Memory B cell (primary cell): ENCODE results near the gene RAD9B.
"Not testable (repeated sequence)": the region's sequence is repeated elsewhere in the genome, so short reads cannot be mapped to it uniquely, and the experiment has no call there.

Source experiments
- ATAC-seq: fragments of 150-1000 bp; cut with Tn5 transposase; 2 replicates; pipeline ENCODE4 v1.10.0; 2021; ENCODE audit warnings: low read depth, mild to moderate bottlenecking, moderate library complexity
- DNase-seq, 2 donors: peaks; one replicate each; pipeline ENCODE4 v3.0.0; 2022; ENCODE audit warnings: low spot score in 2 of 2
- H3K27ac Mint-ChIP-seq: one replicate; pipeline ENCODE4 v1.8.0; 2022; ENCODE audit warnings: mild to moderate bottlenecking, moderate library complexity, mixed read lengths
- H3K27me3 Mint-ChIP-seq: one replicate; pipeline ENCODE4 v1.8.0; 2022; ENCODE audit warnings: mixed read lengths
- H3K36me3 Mint-ChIP-seq: one replicate; pipeline ENCODE4 v1.8.0; 2022; ENCODE audit warnings: mild to moderate bottlenecking, mixed read lengths
- H3K4me1 Mint-ChIP-seq: one replicate; pipeline ENCODE4 v1.8.0; 2022; ENCODE audit warnings: mixed read lengths
- H3K4me3 Mint-ChIP-seq: one replicate; pipeline ENCODE4 v1.8.0; 2022; ENCODE audit warnings: mild to moderate bottlenecking, moderate library complexity, mixed read lengths
- H3K9me3 Mint-ChIP-seq: one replicate; pipeline ENCODE4 v1.8.0; 2022; ENCODE audit warnings: mixed read lengths

RAD9B gene

DNA sequence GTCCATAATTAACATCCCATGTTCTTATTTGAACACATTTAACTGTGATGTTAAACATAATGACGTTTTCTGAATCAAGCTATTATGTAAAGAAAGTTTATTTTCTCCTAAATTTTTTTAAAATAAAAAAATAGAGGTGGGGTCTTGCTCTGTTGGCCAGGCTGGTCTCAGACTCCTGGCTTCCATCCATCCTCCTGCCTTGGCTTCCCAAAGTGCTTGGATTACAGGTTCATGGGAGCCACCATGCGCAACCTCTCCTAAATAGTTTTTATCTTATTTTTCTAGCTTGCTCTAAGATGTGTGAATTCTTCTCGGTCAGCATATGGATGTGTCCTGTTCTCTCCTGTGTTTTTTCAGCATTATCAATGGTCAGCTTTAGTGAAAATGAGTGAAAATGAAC lies 3.2 kb downstream of the RAD9B start:
- H3K4me3 Mint-ChIP-seq = no peak overlapping the region
- no peaks in the 10 kb centered on the region for H3K9me3 Mint-ChIP-seq
- DNase-seq (no peak), ATAC-seq (no peak)
- H3K27ac Mint-ChIP-seq = no peak overlapping the region
- no peaks in the 10 kb centered on the region for H3K27me3 Mint-ChIP-seq
- H3K36me3 Mint-ChIP-seq = no peaks in the 10 kb centered on the region
- peaks cover 6% of the 10 kb centered on the region for H3K4me1 Mint-ChIP-seq

DNA sequence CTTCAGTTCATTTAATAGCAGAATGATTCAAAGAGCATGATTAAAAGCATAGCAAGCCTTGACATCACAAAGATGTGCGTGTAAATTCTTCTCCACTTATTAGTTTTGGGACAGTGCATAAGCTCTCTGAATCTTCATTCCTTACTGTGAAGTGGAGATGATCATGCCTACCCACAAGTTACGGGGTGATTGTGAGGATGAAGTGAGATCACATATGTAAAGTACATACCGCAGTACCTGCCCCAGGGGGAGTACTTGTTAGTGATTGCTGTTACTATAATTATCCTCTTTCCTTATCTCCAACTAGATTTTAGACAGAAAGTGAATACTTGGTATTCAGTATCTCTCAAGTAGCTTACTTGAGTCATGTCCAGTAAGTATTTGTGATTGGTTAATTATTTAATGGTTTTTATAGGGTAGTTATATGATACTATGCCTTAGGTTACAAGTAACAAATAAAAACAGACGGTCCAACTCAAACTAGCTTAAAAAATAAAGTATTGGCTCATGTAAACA lies 6.0 kb downstream of the RAD9B start:
- no peak overlapping the region for H3K4me3 Mint-ChIP-seq
- no peak for ATAC-seq

DNA sequence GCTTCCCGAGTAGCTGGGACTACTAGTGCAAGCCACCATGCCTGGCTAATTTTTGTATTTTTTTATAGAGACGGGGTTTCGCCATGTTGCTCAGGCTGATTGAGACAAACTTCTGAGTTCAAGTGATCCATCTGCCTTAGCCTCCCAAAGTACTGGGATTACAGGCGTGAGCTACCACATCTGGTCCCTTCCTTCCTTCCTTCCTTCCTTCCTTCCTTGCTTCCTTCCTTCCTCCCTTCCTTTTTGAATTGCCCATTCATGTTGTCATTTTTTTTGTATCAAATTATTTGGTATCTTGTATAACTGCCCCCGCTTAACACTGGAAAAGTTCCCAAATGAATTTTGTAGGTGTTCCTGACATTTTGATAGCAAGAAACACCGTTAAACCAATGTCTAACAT lies 11.7 kb downstream of the RAD9B start:
- H3K4me3 Mint-ChIP-seq = no peak overlapping the region
- no peaks in the 10 kb centered on the region for H3K36me3 Mint-ChIP-seq
- H3K27me3 Mint-ChIP-seq = no peaks in the 10 kb centered on the region
- ATAC-seq (no peak), DNase-seq (no peak)
- no peak overlapping the region for H3K27ac Mint-ChIP-seq
- H3K4me1 Mint-ChIP-seq = no peaks in the 10 kb centered on the region
- H3K9me3 Mint-ChIP-seq = no peaks in the 10 kb centered on the region

More for the DNA sequence above, 6.0 kb downstream of the RAD9B start:
- Mint-ChIP-seq H3K4me1 (no peaks in the 10 kb centered on the region), H3K27ac (no peak overlapping the region), H3K36me3 (no peaks in the 10 kb centered on the region), H3K27me3 (no peaks in the 10 kb centered on the region), H3K9me3 (no peaks in the 10 kb centered on the region)
- no peak for DNase-seq

DNA sequence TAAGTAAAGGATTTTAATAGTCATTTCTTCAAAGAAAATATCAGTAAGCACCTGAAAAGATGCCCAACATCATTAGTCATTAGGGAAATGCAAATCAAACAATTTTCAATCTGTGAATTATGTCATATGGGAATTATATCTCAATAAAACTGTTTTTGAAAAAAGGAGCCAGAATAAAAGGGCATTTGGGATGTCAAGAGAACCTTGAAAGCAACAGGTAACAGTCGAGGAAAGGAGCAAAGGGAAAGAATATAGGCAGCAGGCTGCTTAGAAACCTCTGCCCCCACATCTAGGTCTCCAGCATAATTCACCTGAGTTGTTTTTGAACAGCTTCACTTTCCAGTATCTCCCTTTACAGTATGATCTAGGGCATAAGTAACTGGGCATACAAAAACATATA lies 12.2 kb downstream of the RAD9B start:
- Mint-ChIP-seq H3K4me3 (no peak overlapping the region), H3K36me3 (no peaks in the 10 kb centered on the region), H3K9me3 (no peaks in the 10 kb centered on the region), H3K4me1 (no peaks in the 10 kb centered on the region), H3K27me3 (no peaks in the 10 kb centered on the region), H3K27ac (no peak overlapping the region)
- ATAC-seq = no peak
- DNase-seq = no peak

DNA sequence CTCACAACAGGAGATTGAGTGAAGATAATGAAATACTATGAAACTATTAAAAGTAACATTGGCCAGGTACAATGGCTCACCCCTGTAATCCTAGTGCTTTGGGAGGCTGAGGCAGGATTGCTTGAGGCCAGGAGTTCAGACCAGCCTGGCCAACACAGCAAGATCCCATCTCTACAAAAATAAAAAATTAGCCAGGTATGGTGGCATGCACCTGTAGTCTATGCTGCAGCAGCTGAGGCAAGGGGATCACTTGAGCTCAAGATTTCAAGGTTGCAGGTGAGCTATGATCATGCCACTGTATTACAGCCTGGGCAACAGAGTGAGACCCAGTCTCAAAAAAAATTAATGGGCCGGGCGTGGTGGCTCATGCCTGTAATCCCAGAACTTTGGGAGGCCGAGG lies 14.9 kb downstream of the RAD9B start:
- no peaks in the 10 kb centered on the region for H3K4me1 Mint-ChIP-seq
- H3K27ac Mint-ChIP-seq = no peak overlapping the region
- ATAC-seq (no peak), DNase-seq (no peak)
- no peaks in the 10 kb centered on the region for H3K27me3 Mint-ChIP-seq
- no peaks in the 10 kb centered on the region for H3K9me3 Mint-ChIP-seq
- no peaks in the 10 kb centered on the region for H3K36me3 Mint-ChIP-seq
- H3K4me3 Mint-ChIP-seq = no peak overlapping the region

DNA sequence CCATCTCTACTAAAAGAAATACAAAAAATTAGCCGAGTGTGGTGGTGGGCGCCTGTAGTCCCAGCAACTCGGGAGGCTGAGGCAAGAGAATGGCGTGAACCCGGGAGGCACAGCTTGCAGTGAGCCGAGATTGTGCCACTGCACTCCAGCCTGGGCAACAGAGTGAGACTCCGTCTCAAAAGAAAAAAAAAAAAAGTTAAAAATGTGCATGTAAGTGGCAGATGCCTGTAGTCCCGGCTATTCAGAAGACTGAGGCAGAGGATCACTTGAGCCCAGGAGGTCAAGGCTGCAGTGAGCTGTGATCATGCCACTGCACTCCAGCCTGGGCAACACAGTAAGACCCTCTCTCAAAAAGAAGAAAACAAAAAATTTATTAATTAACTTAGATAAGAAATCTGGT lies 15.9 kb downstream of the RAD9B start:
- H3K4me3 Mint-ChIP-seq = not testable (repeated sequence)

DNA sequence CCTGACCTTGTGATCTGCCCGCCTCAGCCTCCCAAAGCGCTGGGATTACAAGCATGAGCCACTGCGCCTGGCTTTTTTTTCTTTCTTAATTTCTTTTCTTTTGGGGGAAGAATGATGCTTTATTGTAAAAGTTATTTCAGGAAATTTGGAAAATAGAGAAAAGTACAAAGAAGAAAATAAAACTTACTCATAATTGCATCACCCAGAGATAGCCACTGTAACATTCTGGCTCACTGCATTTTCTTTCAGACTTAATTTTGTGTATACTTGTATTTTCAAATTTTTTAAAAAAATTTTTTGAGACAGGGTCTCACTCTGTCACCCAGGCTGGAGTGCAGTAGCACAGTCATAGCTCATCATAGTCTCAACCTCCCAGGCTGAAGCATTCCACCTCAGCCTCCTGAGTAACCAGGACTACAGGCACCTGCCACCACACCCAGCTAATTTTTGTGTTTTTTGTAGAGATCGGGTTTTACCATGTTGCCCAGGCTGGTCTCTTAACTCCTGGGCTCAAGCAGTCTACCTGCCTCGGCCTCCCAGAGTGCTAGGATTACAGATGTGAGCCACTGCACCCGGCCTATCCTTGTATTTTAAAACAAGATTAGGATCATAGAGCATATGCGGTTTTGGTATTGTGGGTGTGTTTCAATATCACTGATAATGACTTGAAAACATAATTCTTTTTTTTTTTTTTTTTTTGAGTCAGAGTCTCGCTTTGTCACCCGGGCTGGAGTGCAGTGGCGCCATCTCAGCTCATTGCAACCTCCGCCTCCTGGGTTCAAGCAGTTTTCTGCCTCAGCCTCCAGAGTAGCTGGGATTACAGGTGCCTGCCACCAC lies 19.0 kb downstream of the RAD9B start:
- H3K4me1 Mint-ChIP-seq, H3K36me3 Mint-ChIP-seq, ATAC-seq, H3K9me3 Mint-ChIP-seq, H3K27me3 Mint-ChIP-seq, H3K27ac Mint-ChIP-seq, DNase-seq, H3K4me3 Mint-ChIP-seq: not testable (repeated sequence)

More for the DNA sequence above, 15.9 kb downstream of the RAD9B start:
- DNase-seq, H3K4me1 Mint-ChIP-seq, H3K36me3 Mint-ChIP-seq, ATAC-seq, H3K27ac Mint-ChIP-seq, H3K9me3 Mint-ChIP-seq, H3K27me3 Mint-ChIP-seq: not testable (repeated sequence)

DNA sequence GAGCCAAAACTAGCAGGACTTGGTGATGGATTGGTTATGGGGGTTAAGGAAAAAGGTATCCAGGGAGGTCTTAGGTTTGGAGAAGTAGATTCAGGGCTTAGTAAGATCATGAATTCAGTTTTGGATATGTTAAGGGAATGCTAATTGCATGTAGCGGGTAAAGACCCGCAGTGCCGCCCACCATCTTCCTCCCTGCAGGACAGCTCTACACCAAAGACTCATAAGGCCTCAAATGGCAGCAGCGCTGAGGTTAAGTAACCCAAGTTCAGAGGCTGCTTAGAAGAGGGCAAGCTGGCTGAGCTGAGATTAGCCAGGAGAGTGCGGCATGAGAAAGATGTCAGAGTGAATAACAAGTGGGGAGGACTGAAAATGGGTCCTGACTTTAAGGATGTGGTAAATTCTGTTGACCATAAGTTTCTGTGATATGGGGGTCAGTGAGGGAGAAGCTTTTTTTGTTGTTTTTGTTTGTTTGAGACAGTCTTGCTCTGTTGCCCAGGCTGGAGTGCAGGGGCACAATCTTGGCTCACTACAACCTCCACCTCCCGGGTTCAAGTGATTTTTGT lies 26.2 kb downstream of the RAD9B start:
- Mint-ChIP-seq H3K4me3 (no peak overlapping the region), H3K9me3 (no peaks in the 10 kb centered on the region), H3K27me3 (no peaks in the 10 kb centered on the region), H3K27ac (peak overlapping the region; percentile 17), H3K36me3 (peaks cover 6% of the 10 kb centered on the region), H3K4me1 (peaks cover 6% of the 10 kb centered on the region)
- DNase-seq (no peak), ATAC-seq (no peak)

DNA sequence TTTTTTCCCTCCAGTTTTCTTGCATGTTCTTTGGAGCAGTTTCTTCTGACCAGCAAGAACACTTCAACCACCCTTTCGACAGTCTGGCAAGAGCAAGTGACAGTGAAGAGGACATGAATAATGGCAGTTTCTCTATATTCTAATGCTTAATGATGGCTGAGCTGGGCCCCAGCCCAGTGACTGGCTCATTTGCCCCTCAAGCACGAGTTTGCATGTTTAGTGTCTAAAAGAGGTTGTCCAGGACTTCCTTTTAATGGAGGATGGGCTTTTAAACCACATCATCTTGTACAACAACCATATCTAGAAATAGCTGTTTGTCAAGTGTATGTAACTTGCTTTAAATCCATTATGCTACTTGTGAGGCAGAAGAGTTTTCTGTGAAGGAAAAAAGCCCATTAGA lies 28.4 kb downstream of the RAD9B start:
- peak overlapping the region; percentile 35 for H3K27ac Mint-ChIP-seq
- no peaks in the 10 kb centered on the region for H3K9me3 Mint-ChIP-seq
- no peak overlapping the region for H3K4me3 Mint-ChIP-seq
- peaks cover 9% of the 10 kb centered on the region for H3K36me3 Mint-ChIP-seq
- no peak for DNase-seq
- ATAC-seq = no peak
- no peaks in the 10 kb centered on the region for H3K27me3 Mint-ChIP-seq
- peaks cover 8% of the 10 kb centered on the region for H3K4me1 Mint-ChIP-seq

DNA sequence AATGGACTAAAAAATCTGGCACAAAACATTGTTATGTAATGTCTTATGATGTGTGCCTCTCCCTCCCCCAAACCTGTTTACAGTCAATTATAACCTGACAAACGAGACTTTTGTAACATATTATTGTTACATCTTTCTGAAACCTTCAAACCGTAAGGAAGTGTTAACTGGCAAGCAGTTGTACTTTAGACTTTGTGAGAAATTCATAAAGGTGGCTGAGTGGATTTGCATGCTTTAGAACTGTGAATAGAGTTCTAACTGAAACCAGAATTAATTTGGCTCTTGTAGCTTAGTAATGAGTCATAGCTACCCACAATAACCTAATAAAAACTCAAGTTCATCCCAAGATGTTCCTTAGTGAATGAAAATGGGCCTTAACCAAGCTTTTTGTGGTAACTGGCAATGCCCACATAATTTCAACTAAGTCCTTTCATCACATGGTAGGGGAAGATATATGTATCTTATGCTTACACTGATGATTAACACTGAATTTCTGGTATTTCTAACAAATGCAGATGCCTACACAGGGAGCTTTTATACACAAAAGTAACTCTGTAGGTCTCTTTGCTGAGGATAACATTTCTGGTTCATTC lies 29.7 kb downstream of the RAD9B start:
- Mint-ChIP-seq H3K27me3 (no peaks in the 10 kb centered on the region), H3K27ac (peak overlapping the region; percentile 35), H3K36me3 (peaks cover 15% of the 10 kb centered on the region), H3K4me1 (peaks cover 8% of the 10 kb centered on the region), H3K9me3 (no peaks in the 10 kb centered on the region), H3K4me3 (no peak overlapping the region)
- ATAC-seq (no peak), DNase-seq (no peak)

DNA sequence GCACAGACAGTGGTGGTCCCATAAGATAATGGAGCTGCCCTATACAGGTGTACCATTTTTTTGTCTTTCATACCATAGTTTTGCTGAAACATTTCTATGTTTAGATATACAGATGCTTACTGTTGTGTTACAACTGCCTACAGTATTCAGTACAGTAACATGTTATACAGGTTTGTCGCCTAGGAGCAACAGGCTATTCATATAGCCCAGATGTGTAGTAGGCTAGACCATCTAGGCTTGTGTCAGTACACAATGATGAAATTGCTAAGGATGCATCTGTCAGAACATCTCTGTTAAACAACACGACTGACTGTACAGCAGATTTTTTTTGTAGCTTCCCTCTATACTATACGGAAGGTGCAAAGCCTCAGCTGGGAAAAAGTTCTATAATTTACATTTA lies 30.5 kb downstream of the RAD9B start:
- Mint-ChIP-seq H3K9me3 (no peaks in the 10 kb centered on the region), H3K27me3 (no peaks in the 10 kb centered on the region), H3K4me3 (no peak overlapping the region), H3K27ac (no peak overlapping the region), H3K36me3 (peaks cover 18% of the 10 kb centered on the region), H3K4me1 (peaks cover 8% of the 10 kb centered on the region)
- no peak for DNase-seq
- no peak for ATAC-seq

DNA sequence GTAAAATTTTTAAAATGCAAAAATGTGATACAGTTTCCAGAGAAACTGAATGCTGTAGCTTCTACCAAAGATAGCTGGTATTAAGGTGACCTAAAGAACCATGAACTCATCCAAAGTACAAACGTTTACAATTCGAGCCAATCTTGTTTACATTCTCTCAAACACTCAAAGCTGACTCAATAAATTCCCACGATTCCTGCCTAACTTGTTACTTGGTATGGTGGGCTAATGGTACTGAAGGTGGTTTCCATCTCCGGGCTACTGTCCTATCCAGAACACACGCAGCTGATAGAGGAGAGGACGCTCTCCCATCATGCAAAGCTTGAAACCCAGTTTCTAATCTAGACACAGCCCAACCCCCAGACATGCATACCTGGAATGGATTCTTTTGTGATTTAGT lies 31.5 kb downstream of the RAD9B start:
- DNase-seq = no peak
- Mint-ChIP-seq H3K4me1 (peaks cover 6% of the 10 kb centered on the region), H3K27ac (no peak overlapping the region), H3K27me3 (no peaks in the 10 kb centered on the region), H3K4me3 (no peak overlapping the region), H3K9me3 (no peaks in the 10 kb centered on the region), H3K36me3 (peaks cover 21% of the 10 kb centered on the region)
- no peak for ATAC-seq

DNA sequence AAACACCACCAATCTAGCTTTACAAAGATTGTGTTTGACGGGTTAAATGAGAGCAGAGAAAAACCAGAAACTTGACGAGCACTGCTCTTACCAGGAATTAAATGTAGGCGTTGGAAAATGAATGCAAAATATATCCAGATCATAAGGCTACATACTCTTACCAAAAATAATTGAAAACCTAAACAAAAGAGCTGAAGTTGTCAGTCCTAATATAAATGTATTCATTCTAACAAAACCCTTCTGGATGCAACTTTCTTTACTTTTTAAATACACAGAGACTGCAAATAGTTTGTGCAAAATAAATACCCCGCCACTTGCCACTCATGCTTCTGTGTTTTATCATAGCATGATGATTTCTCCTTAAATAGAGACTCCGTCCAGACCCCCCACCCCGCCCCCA lies 32.7 kb downstream of the RAD9B start:
- DNase-seq (no peak), ATAC-seq (no peak)
- H3K36me3 Mint-ChIP-seq = peaks cover 20% of the 10 kb centered on the region
- H3K4me1 Mint-ChIP-seq = peaks cover 9% of the 10 kb centered on the region
- no peaks in the 10 kb centered on the region for H3K9me3 Mint-ChIP-seq
- no peaks in the 10 kb centered on the region for H3K27me3 Mint-ChIP-seq
- no peak overlapping the region for H3K27ac Mint-ChIP-seq
- H3K4me3 Mint-ChIP-seq = no peak overlapping the region

DNA sequence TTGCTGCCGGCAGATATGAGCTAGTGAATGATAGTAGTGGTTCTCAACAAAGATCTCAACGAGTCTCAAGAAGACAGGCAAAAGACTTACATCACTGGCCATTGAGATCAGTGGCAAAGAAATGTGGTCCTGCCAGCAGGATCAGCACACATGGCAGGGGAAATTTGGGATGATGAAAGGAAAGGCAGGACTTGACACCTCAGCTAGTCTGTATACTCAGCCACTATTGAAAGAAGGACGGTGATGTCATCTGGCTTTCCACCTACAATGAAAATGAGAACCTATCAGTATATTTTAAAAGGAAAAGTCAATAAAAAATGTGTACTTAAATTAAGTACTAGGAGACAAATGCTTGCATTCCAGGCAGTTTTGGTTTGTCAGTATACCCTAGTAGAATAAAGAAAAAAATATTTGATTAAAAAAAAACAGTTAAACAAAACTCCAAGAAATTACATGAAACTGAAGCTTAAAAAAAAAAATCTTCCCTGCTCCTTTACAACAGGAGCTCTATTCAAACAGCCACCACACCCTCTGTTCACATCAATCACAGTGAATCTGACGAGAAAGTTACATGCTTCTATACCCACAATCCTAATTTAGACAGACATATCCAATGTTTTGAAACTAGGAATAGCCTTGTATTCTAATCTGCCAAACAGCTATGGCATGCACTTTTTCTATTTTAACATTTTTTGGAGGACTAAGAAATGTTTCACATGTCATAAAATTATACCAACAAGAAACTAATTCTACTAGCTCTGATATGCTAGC lies 34.9 kb downstream of the RAD9B start:
- peaks cover 7% of the 10 kb centered on the region for H3K4me1 Mint-ChIP-seq
- H3K27ac Mint-ChIP-seq = peak overlapping the region; percentile 53
- DNase-seq = no peak
- H3K4me3 Mint-ChIP-seq = no peak overlapping the region
- no peak for ATAC-seq
- peaks cover 20% of the 10 kb centered on the region for H3K36me3 Mint-ChIP-seq
- no peaks in the 10 kb centered on the region for H3K9me3 Mint-ChIP-seq
- no peaks in the 10 kb centered on the region for H3K27me3 Mint-ChIP-seq
